ENCODE results near the gene PRPF6.

The PRPF6 gene

DNA sequence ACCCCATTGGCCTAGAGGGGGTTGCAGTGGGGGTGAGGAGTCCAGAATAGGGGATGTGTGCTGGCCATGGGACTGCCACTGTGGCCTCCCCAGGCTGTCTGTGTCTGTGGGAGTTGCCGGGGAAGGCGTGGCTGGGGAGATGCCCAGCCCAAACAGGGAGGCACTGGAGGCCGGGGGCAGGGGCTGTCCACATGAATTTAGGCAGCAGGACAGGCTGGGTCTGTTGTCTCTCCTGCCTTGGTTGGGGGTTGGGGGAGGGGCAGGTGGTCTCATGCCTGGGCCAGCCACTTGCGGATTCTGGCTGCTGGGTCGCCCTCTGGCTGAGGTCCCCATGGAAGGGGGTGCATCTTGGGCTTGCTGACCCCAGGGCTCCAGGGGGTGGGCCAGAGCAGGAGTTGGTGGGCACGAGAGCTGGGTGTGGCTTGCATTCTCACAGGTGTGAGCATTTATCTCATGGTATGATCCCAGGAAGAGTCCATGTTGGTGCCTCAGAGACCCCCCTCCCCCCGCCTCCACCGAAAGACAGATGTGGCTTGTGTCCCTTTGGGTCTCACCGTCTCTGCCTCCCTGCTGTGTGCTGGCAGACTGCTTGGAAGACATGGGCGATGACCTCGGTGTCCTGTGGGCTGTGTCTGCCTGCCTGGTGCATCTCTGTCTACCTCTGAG lies 64.5 kb downstream of the PRPF6 start:
- DNase-seq (ENCODE audit: extremely low read depth in 1 of 2, low read depth in 1 of 2), result no peak

DNA sequence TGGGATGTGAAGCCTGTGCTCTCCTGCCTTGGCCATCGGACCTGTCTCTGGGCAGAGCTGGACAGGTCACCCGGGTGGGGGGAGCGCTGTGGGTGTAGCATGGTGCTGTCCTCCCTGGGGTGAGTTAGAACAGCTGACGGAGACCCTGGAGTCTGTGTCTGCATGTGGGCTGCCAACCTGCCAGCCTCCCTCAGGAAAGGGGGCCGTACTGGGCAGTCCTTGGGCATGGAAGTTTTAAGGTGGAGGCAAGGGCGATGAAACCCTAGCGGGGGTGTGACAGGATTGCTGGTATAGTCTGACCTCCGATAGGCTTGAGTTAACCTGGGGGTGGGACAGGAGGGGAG lies 66.1 kb downstream of the PRPF6 start:
- no peak for DNase-seq (ENCODE audit: extremely low read depth in 1 of 2, low read depth in 1 of 2)

DNA sequence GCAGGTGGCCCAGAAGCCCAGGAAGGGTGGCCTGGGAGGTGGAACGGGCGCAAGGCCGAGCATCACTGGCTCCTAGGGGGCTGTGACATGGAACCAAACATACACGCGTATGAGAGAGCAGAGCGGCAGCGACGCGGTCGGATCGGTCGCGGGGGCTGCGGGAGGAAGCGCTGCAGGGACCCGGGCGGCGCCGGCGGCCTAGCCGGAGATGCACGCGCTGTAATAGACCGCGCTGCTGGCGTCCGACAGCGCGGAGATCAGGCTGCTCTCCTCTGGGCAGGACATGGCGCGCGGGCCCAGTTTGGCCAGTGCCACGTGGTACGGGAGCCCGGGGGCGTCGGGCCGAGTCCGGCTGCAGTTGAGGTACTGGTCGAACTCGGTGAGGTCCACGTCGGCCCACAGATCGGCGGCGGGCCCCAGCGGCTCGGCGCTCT lies 67.1 kb downstream of the PRPF6 start:
- no peak for DNase-seq (ENCODE audit: extremely low read depth in 1 of 2, low read depth in 1 of 2)

DNA sequence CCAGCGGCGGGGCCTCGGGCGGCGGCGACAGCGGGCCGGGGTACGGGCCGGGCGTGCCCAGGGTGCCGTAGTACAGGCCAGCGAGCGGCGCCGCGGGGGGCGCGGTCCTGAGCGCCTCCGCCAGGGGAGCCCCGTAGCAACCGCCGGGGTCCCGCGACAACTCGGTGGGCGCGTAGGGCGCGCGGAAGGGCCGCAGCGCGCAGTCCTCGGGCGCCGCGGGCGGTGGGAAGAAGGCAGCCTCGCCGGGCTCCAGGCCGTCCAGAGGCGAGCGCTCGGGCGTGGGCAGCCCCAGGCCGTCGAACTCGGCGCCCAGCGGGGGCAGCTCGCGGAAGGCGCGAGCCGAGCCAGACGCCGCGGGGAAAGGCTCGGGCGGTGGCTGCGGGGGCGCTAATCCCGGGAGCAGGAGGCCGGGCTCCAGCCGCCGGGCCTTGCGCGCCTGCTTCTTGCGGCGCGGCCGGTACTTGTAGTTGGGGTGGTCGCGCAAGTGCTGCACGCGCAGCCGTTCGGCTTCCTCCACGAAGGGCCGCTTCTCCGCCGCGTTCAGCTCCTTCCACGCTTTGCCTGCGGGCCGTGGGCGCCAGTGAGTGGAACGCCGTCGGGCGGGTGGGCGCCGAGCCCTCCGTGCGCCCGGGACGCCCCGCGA lies 67.6 kb downstream of the PRPF6 start:
- no peak for DNase-seq (ENCODE audit: extremely low read depth in 1 of 2, low read depth in 1 of 2)

DNA sequence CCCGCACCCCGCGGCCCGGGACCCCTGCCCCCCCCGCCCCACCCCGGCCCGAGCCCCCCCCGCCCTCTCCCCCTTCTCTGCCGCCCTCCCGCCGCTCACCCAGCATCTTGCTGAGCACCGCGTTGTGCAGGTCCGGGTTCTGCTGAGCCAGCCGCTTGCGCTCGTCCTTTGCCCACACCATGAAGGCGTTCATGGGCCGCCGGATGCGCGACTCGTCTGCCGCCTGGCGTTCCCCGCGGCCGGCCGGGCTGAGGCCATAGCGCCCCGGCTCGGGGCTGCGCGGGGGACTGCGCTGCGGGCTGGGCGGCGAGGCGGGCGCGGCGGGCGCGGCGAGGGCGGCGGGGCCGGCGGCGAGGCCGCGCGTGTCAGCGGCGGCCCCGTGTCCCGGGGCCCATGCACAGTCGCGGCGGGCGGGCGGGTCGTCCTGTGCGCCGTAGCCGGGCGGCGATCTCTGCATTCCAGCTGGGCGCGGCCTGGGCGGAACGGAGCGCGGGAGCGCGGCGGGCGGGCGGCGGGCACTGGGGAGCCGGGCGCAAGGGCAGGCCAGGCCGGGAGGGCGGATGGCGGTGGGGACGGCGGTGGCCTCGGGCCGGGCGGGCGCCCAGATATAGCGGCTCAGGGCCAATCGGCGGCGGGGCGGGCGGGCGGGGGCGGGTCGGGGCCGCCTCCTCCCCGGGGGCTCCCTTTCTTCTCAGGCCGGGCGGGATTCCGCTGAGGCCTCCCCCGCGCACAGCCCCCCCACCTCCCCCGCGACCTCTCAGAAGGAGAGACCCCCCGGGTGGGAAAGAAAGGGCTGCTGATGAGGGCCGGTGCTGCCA lies 68.3 kb downstream of the PRPF6 start, which contains the start of gene SOX18:
Gene SOX18, minus strand, starts transcription at position 580 of the 818 bp plus-strand sequence. Its CDS starts 123 bp downstream, at position 457.
- no peak for DNase-seq (ENCODE audit: extremely low read depth in 1 of 2, low read depth in 1 of 2)

DNA sequence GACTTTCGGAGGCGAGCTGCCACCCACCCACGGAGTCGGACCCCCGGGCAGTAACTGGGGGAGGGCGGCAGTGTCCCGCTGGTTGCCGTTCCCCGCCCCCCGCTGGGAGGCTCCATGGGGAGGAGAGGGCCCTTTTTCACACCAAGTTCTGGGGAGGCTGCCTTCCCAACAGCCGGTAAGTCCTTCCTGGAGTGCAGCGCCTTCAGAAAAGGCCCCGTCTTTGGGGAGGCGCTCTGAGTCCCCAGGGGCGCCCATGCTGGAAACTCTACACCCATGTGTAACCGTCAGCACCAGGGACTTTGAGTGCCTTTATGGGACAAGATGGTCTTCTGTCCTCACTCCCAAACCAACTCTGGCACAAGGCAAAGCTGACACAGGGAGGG lies 68.9 kb downstream of the PRPF6 start:
- no peak for DNase-seq (ENCODE audit: extremely low read depth in 1 of 2, low read depth in 1 of 2)

DNA sequence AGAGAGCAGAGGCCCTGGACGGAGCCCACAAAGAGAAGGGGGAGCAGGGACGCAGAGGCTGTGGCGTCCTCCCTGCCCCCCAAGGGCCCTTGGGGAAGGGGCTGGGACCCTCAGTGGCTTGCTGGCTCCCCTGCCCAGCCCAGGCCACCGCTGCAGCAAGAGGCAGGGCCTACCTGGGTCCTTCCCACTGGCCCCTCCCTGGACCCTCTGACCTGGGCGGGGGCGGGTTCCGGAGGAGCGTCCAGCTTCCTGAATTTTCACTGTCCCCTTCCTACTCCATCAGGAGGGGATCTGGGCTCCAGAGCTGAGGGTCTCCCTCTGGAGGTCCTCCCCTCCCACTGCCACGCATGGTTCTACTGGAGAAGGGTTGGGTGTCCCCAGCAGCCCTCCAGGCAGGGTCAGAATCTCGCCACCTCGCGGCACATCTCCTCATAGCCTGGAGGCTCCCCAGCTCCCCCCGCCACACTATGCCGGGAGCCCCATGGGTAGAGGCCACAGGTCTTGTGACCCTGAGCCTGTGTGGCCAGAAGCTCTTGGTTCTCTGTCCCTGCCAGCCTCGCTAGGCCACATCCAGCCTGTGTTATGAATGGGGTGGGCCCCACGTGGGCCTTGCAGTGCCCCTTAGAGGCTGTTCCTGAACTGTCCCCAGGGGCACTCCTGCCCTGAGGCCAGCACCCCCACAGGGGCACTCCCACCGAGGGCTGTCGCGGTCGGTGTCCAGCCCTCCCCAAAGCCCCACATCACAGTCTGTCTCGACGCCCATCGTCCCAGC lies 69.5 kb downstream of the PRPF6 start:
- no peak for DNase-seq (ENCODE audit: extremely low read depth in 1 of 2, low read depth in 1 of 2)

DNA sequence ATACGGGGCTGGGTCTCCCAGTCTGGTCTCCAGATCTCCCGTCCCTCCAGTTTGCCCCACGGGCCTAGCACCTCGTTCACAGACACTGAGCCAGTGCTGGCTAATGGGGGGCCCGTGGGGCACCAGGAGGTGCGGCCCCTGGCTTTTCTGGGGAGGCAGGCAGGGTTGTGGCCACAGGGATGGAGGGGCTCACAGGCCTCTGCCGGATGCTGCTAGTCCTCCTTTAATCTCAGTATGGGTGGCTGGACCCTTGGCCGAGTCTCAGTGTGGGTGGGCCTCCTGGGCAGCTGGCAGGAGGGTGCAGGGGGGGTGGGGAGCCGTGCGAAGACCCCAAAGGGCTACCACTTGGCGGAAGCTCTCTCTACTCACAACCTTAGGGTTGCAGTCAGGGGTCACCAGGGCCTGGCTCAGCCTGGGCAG lies 70.1 kb downstream of the PRPF6 start:
- no peak for DNase-seq (ENCODE audit: extremely low read depth in 1 of 2, low read depth in 1 of 2)

DNA sequence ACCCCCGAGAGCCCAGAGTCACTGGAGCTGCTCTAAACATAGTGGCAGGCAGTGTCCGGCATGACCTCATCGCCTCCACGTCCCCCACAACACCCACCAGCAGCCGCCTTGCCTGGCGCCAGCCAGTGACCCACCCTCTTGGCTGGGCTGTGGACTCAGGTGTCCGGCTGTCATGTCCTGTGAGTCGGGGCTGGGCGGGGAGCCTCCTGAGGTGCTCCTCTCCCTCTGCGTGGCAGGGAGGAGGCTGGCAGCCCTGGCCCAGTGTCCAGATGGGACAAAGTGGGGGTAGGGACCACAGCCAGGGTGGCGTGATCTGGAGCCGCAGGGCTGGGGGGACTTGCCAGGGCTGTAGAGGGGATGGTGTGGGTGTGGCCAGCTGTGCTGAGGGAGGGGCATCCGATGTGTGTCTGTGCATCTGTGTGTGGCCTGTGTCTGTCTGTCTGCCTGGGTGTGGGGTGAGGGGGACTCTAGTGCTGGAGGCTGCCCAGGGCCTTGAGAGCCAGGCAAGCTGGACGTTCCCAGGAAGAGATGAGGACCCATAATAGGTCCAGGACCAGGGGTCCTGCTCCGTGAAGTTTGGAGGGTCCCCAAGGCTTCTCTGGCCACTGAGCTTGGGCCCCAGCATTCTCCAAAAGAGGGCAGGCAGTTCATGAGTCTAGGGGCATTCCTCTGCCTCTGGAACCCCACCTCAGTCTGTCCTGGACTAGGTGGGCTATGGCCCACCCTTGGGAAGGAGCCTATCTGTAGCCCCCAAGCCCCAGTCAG lies 70.8 kb downstream of the PRPF6 start:
- DNase-seq (ENCODE audit: extremely low read depth in 1 of 2, low read depth in 1 of 2), result no peak

DNA sequence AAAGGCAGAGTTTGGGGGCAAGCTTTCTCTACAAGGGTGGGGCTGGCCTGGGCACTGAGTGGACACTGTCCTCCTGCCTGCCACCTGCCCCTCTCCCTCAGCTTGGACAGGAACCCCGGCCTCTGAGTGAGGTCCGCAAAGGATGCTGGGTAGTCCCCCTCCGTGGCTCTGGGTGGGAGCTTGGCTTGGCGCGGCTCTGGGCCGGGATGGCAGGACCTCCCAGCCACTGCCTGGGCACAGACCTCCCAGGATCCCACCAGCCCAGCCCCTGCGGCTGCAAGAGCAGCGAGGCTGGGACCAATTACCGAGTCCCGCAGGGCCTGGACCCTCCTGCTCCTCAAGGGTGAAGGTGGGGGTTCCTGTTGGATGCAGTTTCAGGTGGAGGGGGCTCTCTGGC lies 71.4 kb downstream of the PRPF6 start:
- DNase-seq (ENCODE audit: extremely low read depth in 1 of 2, low read depth in 1 of 2), result no peak

DNA sequence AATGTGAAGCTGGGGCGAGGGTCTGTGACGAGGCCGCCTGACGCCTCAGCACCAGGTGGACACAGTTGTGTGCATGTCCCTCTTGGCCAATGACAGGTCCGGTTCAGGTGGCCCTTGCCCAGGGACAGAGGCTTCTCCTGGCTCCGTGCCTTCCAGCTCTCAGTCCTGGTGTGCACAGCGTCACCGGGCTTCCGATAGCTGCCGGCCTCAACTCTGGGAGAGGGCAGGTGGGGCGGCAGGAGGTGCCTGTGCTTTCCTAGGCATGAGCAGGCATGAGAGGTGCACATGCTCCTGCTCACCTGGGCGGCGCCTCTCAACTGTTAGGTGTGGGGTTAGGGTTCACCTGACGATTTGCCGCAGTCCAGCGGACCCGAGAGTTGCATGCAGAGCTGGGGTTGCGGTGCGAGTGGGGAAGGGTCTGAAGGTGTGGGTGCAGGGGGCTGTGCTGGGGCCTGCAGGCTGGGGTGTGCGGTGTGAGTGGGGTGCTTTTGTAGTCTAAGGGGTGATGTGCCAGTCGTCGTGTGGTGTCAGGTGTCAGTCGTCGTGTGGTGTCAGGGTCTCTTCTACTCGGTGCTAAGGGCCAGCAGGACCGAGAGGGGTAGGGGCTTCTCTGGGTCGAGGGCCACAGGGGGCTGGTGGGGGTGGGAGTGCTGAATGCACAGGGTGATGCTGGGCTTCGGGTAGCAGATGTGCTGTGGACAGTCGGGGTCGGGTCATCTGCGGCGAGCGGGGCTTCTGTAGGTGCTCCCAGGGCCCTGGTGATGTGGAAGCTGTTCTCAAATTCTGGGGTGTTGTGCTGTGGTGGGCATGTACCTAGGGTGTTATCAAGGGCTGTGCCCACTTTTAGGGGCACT lies 72.3 kb downstream of the PRPF6 start:
- DNase-seq (ENCODE audit: extremely low read depth in 1 of 2, low read depth in 1 of 2), result no peak

DNA sequence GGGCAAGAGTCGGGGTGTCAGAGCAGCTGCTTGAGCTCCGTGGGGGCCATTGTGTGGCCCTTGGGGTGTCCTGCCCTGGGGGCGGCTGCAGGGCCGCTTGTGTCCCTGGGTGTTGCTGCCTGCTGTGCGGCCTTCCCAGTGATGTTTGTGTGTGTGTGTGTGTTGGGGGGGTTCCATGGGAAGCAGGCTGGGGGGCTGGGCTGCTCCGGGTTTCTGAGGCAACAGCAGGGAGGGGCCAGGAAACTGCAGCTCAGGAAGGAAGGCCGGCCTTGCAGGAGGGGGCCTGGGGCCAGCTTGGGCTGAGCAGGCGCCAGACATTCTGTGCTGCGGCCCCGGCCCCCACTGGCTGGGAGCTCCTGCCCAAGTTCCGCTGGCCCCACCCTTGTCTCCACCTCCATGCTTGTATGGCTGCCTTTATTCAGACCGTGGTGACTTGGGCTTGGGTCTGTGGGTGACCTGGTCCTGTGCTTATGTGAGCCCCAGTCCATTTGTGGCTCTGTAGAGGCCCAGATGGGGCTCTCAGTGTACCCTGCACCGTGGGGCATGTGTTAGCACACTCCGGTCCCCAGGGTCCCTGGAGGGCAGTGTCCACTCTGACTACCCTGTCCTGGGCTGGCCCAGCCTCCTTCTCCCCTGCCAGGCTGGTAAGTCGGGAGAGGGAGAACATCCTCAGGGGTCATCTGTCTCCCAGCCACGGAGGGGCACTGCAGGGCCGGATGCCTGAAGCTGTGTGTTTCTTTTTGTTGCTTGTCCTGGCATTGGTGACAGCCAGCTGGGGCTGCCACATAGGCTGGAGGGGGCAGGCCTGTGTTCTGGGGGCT lies 73.1 kb downstream of the PRPF6 start:
- no peak for DNase-seq (ENCODE audit: extremely low read depth in 1 of 2, low read depth in 1 of 2)

DNA sequence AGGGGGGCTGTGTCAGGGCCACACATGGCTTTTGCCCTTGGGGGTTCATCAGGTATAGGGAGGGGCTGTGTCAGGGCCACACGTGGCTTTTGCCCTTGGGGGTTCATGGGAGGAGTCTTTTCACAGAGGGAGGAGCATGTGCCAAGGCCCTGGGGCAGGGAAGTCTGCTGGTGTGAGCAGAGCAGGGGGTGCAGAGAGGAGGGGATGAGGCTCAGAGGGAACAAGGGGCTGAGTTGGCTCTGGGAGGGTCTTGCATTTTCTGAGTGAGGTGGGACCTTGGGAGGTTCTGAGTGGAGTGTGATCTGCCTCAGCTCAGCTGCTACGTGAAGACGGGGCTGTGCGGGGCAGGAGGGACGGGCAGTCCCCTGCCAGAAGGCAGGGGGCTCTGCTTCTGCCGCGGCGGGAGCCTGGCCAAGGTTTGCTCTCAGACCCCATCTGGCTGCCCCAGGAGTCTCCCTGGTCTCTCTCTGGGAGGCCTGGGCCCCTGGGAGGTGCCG lies 74.5 kb downstream of the PRPF6 start:
- DNase-seq (ENCODE audit: extremely low read depth in 1 of 2, low read depth in 1 of 2), result no peak

DNA sequence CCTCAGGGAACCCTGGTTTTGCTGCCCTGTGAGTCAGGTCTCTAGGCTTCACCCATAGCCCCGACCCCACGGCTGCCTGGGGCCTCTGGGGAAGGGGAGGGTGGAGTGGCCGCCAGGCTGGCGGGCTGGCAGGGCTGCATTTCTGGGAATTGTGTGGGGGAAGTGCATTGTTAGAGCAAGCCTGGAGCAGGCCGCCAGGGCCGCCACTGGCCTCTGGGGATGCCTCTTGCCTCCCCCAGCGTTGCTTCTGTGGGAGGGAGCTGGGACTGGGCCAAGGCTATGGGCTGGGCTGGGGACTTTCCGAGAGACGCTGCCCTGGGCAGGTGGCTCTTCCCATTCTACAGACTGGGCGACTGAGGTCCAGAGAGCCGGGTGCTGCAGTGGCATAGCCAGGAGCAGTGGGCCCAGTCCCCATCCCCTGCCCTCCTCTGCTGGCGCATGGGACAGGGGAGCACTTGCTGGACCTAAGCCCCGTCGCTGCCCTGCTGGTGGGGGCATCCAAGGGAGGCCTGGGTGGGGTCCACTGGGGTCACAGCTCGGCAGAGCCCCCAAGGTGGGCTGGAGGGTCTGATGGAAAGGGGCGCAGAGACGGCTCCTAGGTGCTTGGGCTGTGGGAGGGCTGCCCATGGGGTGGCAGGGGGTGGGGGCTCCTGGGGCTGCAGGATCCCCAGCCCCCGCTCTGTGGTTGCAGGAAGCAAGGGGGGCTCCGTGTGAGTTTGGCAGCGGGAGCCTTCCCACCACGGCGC lies 75.1 kb downstream of the PRPF6 start:
- no peak for DNase-seq (ENCODE audit: extremely low read depth in 1 of 2, low read depth in 1 of 2)

DNA sequence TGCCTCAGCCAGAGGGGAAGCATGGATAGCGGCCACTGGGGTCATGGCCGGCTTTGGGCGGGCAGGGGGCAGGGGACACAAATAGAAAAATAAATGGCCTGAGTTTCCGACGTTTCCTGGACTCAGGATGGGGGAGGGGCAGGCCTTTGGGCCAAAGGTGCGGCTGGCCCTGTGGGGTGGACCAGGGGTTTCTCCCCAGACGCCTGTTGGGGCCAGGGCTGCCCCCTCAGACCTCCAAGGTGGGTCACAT lies 75.6 kb downstream of the PRPF6 start:
- no peak for DNase-seq (ENCODE audit: extremely low read depth in 1 of 2, low read depth in 1 of 2)

DNA sequence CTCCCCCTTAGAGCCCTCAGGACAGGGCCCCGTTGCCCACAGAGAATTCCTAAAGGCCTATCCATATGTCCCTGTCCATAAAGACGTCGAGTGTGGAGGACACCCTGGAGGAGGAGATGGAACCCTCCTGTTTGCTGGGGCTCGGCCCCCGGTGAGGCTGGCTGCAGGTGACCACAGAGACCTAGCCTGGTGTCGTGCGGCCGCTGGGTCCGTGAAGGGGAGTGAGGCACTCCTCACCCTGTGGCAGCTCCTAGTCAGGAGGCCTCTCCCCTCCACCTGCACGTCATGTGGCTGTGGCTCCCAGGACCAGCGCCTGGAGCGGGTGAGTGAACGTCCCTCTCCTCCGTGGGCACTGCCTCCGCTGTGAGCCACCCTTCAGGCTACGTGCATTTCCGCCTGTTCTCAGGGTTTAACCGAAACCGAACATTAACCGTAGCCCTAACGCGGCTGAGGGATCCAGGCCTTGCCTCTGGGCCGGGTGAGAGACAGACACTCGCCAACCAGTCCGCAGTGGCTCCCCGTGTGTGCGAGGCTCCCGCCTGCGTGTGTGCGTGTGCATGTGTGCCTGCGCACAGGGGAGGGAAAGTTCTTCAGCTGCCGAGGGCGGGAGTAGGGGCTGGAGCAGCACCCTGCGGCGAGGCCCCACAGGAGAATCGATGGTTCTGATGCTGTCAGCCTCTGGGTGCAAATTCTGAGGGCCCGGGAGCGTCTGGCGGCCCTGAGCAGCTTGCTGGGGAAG lies 76.1 kb downstream of the PRPF6 start:
- DNase-seq (ENCODE audit: extremely low read depth in 1 of 2, low read depth in 1 of 2), result no peak
